Measurements from ENCODE around the gene TMEFF2. TPM values are rescaled to one million over a fixed set of nuclear protein-coding genes. Genes with fewer than 3 reads are reported as not detected.
A peak's percentile ranks its signal among the peaks of the same experiment; 100 is the strongest.
"Not testable (repeated sequence)": the region's sequence is repeated elsewhere in the genome, so short reads cannot be mapped to it uniquely, and the experiment has no call there.

Gene TMEFF2
- total RNA-seq, 1 donor from 2014 or later, result 4.8 TPM

DNA sequence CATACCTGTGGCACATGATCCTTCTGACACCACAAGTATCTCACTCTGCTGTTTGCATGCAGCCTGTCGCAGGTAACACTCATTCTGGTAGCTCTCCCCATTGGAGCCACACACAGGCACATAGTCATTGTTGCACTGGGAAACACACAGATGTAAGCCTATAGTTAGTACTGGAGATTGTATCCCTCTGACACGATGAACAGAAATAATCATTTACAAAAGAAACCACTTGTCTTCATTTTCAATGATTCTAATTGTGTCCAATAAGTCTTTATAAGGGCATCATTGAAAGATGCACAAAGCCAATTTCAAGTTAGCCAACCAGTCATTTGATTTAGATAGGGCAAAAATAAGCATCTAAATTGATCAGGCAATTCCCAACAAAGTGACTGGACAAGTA is 10.4 kb downstream of the TMEFF2 start:
- DNase-seq (ENCODE audit: low spot score), result no peak

DNA sequence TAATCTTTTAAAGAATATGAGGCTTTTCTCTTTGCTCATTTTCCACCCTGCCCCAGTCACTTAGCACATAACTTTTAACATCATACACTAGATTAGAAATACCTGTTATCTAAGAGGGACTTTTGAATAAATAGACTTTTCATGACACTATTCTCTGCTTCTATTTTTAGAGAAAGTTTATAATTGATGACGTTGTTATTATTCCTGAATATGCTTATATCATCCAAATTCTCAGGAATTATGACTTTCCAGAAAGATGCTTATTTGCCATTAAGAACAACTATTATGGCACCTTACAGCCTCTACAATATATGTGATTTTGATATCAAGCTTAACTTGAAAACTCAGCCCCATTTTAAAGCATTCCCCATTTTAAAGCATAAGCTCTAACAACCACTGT is 11.4 kb downstream of the TMEFF2 start:
- DNase-seq (ENCODE audit: low spot score), result no peak

DNA sequence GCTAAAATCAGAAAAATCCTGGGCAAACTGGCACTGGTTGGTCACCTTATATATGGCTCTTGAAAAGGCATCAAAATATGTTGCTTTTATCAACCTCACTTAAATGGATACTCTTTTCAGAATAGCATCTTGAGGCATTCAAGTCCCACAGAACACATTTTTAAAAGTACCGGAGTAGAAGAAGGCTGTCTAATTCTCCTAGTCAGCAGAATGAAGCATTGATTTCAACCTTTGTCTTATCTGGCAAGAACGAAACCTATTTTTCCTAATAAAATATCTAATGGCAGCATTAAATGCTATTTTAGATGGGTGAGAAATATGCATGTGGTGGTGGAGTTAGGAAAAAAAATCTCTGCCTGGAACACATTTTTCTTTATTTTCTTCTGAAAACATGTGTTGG is 27.8 kb downstream of the TMEFF2 start:
- no peak for DNase-seq (ENCODE audit: low spot score)

DNA sequence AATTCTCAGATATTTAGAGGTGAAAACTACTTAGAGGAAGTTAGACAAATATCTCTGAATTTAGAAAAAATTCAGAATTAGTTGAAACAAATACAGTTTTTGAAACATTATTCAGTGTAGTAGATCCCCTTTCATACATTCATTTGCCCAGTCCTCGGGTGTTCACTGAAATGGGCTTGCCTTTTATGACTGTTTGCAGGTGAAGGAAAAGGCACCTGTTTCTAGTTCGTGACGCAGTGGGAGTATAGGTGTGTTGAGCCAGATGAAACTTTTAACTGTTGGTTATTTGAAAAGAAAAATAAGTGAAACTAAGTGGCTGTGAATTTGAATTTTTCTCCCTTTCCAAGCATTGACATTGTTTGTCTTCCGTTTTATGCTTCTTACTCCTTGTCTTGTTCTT is 28.9 kb downstream of the TMEFF2 start:
- no peak for DNase-seq (ENCODE audit: low spot score)

DNA sequence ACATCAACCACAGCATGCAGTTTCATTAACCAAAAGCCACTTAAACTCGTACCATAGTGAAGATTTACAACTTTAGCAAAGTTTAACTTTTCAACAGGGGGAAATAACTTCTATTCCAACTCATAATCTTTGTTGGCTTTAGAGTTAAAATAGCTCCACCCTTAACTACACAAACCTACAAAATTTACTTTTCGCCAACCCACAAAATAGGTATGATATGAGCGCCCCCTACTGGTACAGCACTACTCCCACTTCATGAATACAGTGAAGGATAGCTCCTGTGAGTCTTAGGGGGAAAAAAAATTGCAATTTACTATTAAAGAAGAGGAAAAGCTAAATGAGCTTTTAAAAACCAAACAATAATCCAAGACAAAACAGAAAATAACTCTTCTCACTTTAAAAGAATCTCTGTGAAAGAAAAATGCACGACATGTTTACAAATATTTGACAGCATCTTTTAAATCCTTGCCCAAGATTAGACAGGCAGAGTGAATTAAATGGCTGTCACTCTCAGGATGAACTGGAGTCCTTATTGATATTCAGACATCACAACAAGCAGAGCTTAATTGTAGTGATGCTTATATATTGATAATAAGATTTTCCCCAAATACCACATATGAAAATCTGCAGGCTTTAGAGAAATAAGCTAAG is 32.2 kb downstream of the TMEFF2 start:
- DNase-seq (ENCODE audit: low spot score), result peak; percentile 74

DNA sequence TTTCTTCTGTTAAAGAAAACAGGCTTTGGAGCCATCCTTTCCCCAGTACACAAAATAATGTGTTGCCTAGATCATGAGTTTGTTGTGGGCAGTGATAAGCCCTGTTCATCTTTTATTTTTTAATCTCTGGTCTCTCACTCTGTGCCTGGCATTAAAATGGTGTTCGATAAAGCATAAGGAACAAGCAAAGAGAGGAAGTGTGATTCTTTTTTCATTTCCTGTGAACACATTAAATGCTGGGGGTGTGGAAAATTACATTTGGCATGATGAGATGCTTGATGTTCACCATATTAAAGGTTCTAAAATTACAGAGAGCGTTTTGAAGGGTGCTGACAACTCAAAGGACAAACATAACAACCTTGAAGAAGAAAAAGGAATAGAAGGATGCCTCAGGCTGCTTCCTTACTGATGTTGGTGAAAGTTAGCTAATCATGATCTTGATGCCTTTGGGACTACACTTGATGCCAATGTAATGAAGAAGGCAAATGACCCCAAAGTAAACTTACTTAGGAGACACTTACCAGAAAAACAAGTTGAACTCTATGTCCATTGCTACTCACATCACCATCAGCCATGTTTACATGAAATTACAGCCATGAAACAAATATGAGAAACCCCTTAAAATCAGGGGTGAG is 33.0 kb downstream of the TMEFF2 start:
- no peak for DNase-seq (ENCODE audit: low spot score)

DNA sequence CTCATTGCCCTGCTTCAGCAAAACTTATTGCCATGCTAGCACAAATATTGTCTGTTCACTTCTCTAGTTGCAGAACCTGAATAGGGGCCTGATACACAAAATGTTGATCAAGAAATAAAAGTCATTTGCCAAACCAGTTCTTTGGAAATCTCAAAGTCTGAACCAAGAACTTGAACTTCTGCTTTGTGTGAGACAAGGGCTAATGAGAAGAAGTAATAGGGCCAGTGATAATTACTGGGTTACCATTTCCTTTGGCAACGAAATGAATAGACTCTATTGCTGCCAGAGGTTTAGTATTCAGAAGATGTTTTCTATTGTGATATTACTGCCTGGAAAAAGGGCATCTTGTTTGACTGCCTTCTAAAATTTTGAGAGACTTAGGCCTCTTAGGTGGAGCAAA is 35.0 kb downstream of the TMEFF2 start:
- no peak for DNase-seq (ENCODE audit: low spot score)

DNA sequence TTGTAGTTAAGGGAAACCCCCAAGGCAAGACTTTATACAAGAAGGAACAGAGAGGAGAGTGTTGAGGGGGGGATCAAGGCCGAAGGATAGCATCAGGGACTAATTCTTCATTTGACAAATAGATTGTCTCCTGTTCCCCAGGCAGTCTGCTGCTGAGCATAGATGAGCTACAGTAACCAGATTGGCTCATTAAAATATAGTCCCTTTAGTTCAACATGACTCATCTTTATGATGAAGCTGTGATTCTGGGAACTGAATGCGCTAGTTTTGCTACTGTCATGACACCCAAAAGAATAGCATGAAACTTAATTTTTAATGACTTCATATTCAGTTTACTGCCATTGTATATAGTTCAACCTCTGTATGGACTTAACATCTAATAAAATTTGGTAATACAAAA is 35.5 kb downstream of the TMEFF2 start:
- no peak for DNase-seq (ENCODE audit: low spot score)

DNA sequence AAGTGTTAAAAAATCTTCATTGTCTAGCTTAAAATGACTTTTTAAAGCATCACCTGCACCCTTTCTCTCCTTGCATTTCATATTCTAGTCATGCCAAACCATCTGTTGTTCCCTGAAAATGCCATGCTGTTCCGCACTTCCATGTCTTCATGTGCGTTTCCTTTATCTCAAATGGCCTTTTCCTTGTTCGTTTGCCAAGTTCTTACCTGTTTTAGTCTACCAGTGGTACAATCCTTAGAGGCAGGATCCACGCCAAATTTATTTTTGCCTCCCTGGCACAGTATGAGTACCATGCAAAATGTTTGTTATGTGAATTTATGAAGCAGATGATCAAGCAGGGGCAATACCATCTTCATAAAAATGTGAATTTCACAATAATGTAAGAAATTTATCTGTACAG is 37.0 kb downstream of the TMEFF2 start:
- no peak for DNase-seq (ENCODE audit: low spot score)

DNA sequence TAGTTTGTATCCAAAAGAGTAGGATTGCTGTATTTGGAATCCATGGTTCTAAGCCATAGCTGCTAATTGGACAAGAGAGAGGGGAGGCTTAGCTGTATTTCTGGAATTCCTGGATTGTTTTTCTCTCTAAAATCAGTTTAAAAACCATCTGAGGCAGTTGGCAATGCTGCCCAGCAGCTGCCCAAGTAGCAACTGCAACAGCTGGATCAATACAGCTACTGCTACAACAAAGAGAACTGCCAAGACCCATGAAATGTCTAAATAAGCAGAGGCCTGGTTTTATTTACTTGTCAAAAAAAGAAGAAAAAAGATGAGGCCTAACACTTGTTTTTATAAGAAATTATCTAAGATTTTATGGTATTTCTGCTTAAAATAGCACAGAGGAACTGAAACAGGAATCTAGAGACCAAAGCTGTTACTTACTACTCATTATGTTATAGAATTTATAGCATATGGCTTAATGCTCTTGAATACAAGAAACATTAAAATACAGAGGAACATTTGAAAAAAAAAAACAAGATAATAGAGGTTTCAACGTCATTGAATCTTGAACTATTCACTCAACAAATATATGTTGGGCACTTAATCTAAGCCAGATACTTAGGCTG is 39.1 kb downstream of the TMEFF2 start:
- no peak for DNase-seq (ENCODE audit: low spot score)

DNA sequence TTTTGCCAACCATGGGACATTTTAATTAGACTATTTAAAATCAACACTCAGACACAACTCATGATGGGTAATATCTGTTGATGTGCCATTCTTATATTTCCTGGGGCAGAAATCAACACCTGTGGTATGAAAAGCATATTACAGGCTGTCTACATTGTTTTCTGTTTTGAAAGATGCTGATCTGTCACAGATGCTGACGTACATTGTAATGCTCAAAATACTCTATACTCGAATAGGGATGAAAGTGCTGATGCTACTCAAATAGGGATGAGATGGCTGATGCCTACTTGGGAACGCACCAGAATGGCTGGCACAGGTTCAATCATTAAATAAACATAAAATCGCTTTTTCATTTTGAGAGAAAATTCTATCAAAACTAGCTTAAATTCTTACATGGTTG is 41.2 kb downstream of the TMEFF2 start:
- no peak for DNase-seq (ENCODE audit: low spot score)

DNA sequence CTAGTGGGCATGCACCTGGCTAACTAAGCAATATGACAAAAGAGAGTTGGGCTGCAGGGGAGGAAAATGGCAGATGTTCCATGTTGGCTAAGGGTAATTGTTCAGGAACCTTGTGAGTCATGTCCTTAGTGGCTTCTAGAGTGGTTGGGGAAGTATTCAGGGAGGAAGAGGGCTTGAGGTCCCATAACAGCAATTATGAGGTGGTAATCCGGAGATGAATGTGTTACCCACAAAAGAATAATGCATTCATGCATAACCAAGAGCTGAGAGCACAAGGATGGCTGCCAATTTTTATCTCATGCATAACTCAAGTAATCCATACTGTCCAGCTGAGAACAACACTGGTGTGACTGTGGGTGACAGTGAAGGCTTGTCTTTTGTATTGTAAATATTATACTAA is 42.9 kb downstream of the TMEFF2 start:
- DNase-seq (ENCODE audit: low spot score), result no peak

DNA sequence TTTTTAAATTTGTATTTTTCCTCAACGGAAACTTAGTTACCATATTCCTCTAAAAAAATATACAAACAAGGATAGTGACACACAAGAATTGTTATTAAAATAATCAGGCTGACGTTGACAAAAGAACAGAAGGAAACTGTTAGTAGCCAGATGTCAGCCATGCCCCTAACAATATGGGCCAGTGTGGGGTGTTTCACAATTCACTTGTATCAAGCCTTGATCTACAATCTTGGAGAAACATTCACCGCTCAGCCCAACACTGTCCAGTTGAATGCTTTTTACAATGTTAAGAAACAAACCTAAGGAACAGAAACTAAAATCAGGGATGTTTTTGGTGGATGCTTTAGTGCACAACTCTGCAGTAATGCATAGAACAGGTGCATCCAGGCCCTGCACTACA is 44.6 kb downstream of the TMEFF2 start:
- DNase-seq (ENCODE audit: low spot score), result no peak

DNA sequence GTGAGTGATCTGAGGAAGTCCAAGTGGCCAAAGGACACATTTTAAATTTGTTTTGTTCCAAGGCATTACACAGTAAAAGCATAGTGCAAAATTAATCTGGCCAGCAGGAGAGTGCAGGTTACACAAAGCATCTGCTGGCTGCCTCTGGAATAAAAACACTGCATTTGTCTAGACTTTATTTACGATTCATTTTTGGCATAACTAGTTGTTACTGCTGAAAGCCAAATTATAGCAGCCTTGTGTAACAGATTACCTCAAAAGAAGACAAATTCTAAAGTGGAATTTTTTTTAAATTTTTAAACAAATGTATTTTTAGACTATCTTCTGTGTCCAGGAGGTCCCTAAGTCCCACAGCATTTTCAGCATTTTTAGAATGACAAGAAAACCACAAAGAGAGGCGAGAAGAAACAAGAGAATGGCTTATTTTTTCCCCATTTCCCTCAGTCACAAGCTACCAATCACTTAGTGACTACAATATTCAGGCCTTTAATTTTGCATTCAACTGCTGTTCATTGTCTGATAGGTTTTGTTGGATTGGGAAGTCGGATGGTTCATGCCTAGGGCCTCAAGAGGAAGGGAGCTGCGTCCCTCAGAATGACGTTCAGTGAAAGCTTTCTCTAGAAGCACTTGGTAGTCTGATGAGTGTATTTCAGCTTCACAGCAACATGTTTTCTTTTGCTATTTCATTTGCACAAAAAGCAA is 46.0 kb downstream of the TMEFF2 start:
- no peak for DNase-seq (ENCODE audit: low spot score)

DNA sequence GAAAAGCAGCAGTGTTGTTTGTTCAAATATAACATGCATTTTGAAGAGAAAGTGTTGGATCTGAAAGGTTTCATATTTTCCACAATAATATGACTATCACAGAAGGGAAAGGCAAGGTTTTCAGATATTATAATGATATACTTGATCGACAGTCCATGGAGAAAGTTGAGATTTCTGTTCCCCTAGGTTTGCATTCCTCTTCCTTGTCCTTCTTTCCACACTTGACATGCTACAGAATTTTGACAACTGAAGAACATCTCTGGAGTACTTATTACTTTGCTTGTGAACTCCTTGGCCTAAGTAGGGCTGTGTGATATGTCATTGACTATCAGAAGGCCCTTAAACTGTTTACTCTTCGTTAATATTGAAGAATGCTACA is 46.5 kb downstream of the TMEFF2 start:
- no peak for DNase-seq (ENCODE audit: low spot score)

DNA sequence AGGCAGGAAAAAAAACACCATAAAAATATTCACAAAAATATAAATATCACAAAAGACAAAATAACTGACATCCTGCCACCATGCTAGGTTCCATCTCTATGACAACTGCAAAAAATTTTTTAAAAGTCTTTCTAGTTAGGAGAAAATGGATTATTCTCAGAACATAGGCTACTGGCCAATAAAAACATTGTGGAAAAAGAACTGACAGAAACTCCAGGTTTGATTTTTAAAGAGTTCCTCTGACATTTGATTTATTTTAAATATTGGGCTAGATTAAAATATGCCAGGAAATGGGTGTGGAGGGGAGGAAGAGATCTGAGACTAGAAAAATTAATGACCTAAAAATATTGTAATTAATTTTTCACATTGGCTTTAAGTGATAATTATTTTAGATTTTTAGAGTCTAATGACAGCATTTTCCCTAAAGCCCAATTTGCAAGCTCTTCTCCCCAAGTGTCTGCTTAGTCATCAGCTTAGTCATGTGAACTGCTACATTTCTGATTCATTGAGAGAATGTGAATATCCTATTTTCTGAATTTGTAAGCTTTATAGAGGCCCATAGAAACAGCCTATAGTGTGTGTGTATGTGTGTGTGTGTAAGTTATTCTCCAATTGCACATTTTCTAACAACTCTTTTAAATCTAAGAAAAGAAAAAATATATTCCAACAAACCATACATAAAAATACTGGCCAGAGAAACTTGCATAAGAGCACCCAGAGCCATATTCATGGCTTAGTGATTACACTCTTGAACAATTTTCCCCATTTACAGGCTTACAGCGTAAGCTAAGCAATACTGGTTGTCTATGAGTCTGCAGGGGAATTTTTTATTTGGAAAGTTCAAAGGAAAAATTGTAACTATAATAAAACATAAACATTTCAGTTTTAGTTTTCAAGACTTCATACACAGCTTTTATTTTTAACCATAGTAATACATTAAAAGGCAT is 48.4 kb downstream of the TMEFF2 start:
- DNase-seq (ENCODE audit: low spot score), result no peak

DNA sequence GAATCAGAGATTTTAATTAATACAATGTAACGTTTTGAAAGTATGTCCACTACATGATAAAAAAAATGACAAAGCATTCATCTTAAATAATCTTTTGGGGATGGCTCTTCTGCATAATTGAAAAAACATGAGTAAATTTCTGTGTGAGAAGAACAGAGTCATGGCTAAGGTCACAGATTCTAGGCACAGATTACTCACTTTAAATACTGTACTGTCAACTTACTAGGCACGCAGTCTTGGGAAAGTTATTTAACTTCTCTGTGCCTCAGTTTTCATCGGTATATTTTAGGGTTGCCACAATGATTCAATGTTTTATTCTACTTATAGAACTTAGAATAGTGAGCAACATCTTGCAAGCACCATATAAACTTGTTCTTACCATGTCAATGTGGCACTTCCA is 49.2 kb downstream of the TMEFF2 start:
- no peak for DNase-seq (ENCODE audit: low spot score)

DNA sequence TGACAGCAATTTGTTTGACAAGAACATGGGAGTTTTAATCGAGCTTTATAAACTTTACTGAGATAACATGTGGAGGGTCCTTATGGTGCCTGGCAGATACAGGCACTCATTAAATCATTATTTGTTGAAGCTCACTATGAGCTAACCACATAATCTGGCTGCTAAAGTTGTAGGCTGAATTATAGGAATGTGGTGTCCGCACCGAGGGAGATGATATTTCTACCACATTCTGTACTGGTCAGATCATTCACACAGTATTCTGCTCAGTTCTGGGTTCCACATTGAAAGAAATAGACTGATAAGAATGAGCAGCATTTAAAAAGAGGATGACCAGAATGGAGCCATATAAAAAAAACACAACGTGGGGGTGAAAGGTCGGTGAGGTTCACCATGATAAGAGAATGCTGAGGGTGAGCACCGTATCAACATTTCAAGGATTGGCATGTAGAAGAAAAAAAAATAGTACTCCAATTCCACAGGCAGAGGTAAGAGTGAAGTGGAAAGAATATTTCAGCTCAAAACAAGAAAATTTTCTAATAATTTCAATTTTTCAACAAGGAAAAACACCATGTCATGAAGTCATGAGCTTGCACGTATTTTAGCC is 54.4 kb downstream of the TMEFF2 start:
- DNase-seq (ENCODE audit: low spot score), result no peak

DNA sequence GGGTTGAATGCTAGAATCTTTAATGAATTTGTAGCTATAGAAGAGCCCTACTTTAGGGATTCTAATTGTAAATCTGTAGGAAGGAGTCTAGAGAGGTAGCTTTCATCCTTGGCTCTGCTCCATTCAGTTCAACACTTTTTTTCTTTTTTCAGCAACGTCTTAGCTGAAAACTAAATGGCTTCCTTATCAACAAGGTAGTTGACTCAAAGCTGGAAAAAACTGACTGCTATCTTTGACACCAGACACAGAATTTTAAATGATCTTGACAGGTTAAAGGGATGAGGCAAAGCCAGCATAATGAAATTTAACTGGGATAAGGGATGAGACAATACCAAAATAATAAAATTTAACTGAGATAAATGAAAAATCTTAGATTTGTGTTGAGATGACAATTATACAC is 54.9 kb downstream of the TMEFF2 start:
- DNase-seq (ENCODE audit: low spot score), result no peak

DNA sequence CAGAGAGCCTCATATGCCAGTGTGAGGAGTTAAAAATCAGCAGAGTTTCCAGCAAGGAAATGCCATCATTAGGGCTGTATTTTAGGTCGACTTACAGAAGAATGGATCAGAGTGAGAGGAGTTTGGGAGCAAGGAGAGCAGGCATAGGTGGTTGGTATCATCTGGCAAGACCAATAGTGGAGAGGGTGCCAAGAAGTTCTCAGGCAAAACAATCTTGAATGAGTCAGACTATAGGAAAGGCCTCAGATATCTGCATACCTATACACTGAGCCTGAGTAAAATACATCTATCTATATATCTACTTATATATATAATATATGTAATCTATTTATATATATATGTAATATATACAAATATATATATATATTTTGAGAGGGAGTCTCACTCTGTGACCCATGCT is 57.3 kb downstream of the TMEFF2 start:
- no peak for DNase-seq (ENCODE audit: low spot score)

DNA sequence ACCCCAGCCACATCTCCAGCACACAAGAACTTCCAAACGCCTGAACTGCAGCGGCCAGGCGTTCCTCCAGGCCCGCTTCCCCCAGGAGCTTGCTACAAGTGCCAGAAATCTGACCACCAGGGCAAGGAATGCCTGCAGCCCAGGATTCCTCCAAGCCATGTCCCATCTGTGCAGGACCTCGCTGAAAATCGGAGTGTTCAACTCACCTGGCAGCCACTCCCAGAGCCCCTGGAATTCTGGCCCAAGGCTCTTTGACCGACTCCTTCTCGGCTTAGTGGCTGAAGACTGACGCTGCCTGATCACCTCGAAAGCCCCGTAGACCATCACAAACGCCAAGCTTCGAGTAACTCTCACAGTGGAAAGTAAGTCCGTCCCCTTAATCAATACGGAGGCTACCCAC is 62.1 kb downstream of the TMEFF2 start:
- not testable (repeated sequence) for DNase-seq (ENCODE audit: low spot score)

Data from ureter (tissue), 1 donor.